ENCODE results near the gene MYOZ3. TPM values are rescaled to one million over a fixed set of nuclear protein-coding genes. Genes with fewer than 3 reads are reported as not detected.

The MYOZ3 gene
- total RNA-seq, 1 experiment from 2014 or later, result not detected

- H3K9ac ChIP-seq (ENCODE audit: low read length), result no peak overlapping the region
- DNase-seq (no peak), ATAC-seq (no peak)
- H3F3A ChIP-seq (ENCODE audit: low read length, unreplicated experiment), result no peaks in the 10 kb centered on the region
- no TSS peak for BruUV-seq (replicated peaks)
- H3K27me3 ChIP-seq (ENCODE audit: low read length), result no peaks in the 10 kb centered on the region
- TF ChIP-seq EZH2 (IDR thresholded peaks at IDR 0.05; ENCODE audit: low read length, unreplicated experiment) (no peak), EZH2phosphoT487 (IDR thresholded peaks at IDR 0.05; ENCODE audit: borderline replicate concordance, low read length) (no peak)
- TF ChIP-seq, protein P1, sequence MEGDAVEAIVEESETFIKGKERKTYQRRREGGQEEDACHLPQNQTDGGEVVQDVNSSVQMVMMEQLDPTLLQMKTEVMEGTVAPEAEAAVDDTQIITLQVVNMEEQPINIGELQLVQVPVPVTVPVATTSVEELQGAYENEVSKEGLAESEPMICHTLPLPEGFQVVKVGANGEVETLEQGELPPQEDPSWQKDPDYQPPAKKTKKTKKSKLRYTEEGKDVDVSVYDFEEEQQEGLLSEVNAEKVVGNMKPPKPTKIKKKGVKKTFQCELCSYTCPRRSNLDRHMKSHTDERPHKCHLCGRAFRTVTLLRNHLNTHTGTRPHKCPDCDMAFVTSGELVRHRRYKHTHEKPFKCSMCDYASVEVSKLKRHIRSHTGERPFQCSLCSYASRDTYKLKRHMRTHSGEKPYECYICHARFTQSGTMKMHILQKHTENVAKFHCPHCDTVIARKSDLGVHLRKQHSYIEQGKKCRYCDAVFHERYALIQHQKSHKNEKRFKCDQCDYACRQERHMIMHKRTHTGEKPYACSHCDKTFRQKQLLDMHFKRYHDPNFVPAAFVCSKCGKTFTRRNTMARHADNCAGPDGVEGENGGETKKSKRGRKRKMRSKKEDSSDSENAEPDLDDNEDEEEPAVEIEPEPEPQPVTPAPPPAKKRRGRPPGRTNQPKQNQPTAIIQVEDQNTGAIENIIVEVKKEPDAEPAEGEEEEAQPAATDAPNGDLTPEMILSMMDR (conservative IDR thresholded peaks at IDR 0.05; ENCODE audit: low read depth, low read length), result no peak
- H3K4me3 ChIP-seq (ENCODE audit: low read length), result no peak overlapping the region
- no peaks in the 10 kb centered on the region for H3K9me2 ChIP-seq (replicated peaks; ENCODE audit: low read length)
- peaks cover 17% of the 10 kb centered on the region for H3K4me1 ChIP-seq (ENCODE audit: insufficient read depth, low read length)
- peaks cover 20% of the 10 kb centered on the region for H3K79me2 ChIP-seq (ENCODE audit: low read length)
- ChIA-PET CTCF (no interaction called here), POLR2A (ENCODE audit: unreplicated experiment) (no interaction called here)
- H3K36me3 ChIP-seq (ENCODE audit: low read depth, low read length), result peaks cover 9% of the 10 kb centered on the region; the same call in 1 of the 2 replicates
- H3K4me2 ChIP-seq (ENCODE audit: low read length), result no peak overlapping the region
- intact Hi-C loops (cut with micrococcal nuclease), result no loop called here
- no peaks in the 10 kb centered on the region for H3K9me3 ChIP-seq (ENCODE audit: low read length)
- no peak overlapping the region for H3K27ac ChIP-seq (ENCODE audit: low read length)
- no peak overlapping the region for H2AFZ ChIP-seq (ENCODE audit: low read length)
- 0 out of 2 replicates have a peak, but pooled peaks cover 3% of the 10 kb centered on the region for H4K20me1 ChIP-seq (ENCODE audit: low read length)
These were observed 42.7 kb downstream of the MYOZ3 start for GRCh38 chr5:150703762-150704161.

DNA sequence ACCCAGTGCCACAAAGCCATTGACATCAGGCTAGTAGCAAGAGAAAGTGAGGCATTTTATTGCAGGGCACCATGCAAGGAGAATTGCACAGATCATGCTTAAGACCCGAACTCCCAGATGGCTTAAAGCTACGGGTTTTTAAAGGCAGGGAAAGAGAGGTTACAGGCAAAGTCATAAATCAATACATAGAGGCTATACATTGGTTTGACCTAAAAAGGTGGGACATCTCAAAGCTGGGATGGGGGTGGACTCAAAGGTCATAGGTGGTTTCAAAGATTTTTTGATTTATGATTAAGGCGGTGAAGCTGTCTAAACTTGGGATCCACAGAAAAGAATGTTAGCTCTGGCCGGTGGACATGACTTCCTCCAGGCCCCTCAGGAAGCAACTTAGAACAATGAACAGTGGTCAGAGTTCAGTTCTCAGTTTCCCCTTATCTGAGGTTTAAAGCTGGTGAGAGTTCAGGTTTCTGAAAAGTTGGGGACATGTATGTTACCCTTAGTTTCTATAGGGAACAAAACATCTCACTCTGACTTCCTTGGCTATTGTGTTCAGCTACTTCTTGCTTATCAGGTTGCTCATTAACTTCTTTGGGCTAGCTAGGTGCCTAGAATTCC, 45.8 kb downstream of the MYOZ3 start:
- ChIA-PET CTCF (no interaction called here), POLR2A (ENCODE audit: unreplicated experiment) (no interaction called here)
- Histone ChIP-seq H3K27ac (ENCODE audit: low read length) (no peak overlapping the region), H3K27me3 (ENCODE audit: low read length) (no peaks in the 10 kb centered on the region), H3K4me3 (ENCODE audit: low read length) (no peak overlapping the region), H2AFZ (ENCODE audit: low read length) (no peak overlapping the region), H3K9me3 (ENCODE audit: low read length) (no peaks in the 10 kb centered on the region), H3K9ac (ENCODE audit: low read length) (no peak overlapping the region), H3K36me3 (ENCODE audit: low read depth, low read length) (peaks cover 31% of the 10 kb centered on the region), H3K4me1 (ENCODE audit: insufficient read depth, low read length) (peaks cover 3% of the 10 kb centered on the region; the same call in 1 of the 2 replicates), H3K79me2 (ENCODE audit: low read length) (no peaks in the 10 kb centered on the region), H4K20me1 (ENCODE audit: low read length) (no peaks in the 10 kb centered on the region), H3F3A (ENCODE audit: low read length, unreplicated experiment) (no peaks in the 10 kb centered on the region), H3K9me2 (replicated peaks; ENCODE audit: low read length) (no peaks in the 10 kb centered on the region), H3K4me2 (ENCODE audit: low read length) (no peak overlapping the region)
- intact Hi-C loops (cut with micrococcal nuclease), result no loop called here
- no peak for TF ChIP-seq EZH2 (IDR thresholded peaks at IDR 0.05; ENCODE audit: low read length, unreplicated experiment)
- TF ChIP-seq, protein P1 (conservative IDR thresholded peaks at IDR 0.05; ENCODE audit: low read depth, low read length), result no peak
- TF ChIP-seq EZH2phosphoT487 (IDR thresholded peaks at IDR 0.05; ENCODE audit: borderline replicate concordance, low read length), result no peak
- BruUV-seq (replicated peaks), result no TSS peak
- no peak for DNase-seq
- ATAC-seq, result no peak

DNA sequence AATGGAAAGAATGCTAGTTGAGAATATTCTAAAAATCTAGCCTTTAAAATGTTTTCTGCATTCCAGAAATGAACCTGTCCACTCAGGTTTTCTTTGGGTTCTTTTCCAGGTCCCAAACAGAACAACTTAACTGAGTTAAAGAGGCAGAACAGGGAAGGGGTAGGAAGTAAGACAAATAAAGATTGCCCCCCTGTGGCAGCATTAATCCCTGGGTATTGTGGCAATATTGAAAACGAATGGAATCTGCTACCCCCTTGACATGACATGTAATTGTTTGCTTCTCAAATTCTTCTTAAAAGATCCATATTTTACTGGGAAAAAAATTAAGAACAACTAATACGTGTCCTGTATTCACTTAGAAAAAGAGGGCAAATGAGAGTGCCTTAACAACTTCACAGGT, 49.1 kb downstream of the MYOZ3 start:
- Histone ChIP-seq H4K20me1 (ENCODE audit: low read length) (no peaks in the 10 kb centered on the region), H3K4me3 (ENCODE audit: low read length) (no peak overlapping the region), H2AFZ (ENCODE audit: low read length) (no peak overlapping the region), H3K9me2 (replicated peaks; ENCODE audit: low read length) (no peaks in the 10 kb centered on the region), H3K9ac (ENCODE audit: low read length) (no peak overlapping the region), H3K4me2 (ENCODE audit: low read length) (no peak overlapping the region), H3K36me3 (ENCODE audit: low read depth, low read length) (peaks cover 47% of the 10 kb centered on the region), H3K4me1 (ENCODE audit: insufficient read depth, low read length) (no peaks in the 10 kb centered on the region), H3K27me3 (ENCODE audit: low read length) (no peaks in the 10 kb centered on the region), H3K9me3 (ENCODE audit: low read length) (no peaks in the 10 kb centered on the region), H3K79me2 (ENCODE audit: low read length) (no peaks in the 10 kb centered on the region), H3K27ac (ENCODE audit: low read length) (no peak overlapping the region), H3F3A (ENCODE audit: low read length, unreplicated experiment) (no peaks in the 10 kb centered on the region)
- intact Hi-C loops (cut with micrococcal nuclease), result no loop called here
- ATAC-seq (no peak), DNase-seq (peak; percentile 21)
- ChIA-PET POLR2A (ENCODE audit: unreplicated experiment) (no interaction called here), CTCF (interaction anchor here (0.6 kb wide), 1 partner anchor 137 kb away, joined by 9 read pairs; no protein-coding TSS in a partner anchor)
- TF ChIP-seq EZH2phosphoT487 (IDR thresholded peaks at IDR 0.05; ENCODE audit: borderline replicate concordance, low read length), result no peak
- TF ChIP-seq, protein P1 (conservative IDR thresholded peaks at IDR 0.05; ENCODE audit: low read depth, low read length), result peak; percentile 59
- no TSS peak for BruUV-seq (replicated peaks)

All from PC-3 (cell line).